Measurements from ENCODE around the gene BDH2. TPM values are rescaled to one million over a fixed set of nuclear protein-coding genes. Genes with fewer than 3 reads are reported as not detected.

BDH2 gene
- total and polyA plus RNA-seq, 2 of the 8 experiments (the other 6 are each of a cell fraction or from before 2014, with no cell fraction given) = 46.0 to 46.2 TPM

- Histone ChIP-seq H3K56ac (replicated peaks; ENCODE audit: insufficient read length, low read depth, low read length) (no peak overlapping the region), H2BK20ac (ENCODE audit: low read length) (no peak overlapping the region), H3K4me3 (ENCODE audit: extremely low read depth in 1 of 4, insufficient read depth in 2 of 4, low read depth in 3 of 4, low read length in 4 of 4) (no peak overlapping the region), H3K27me3 (replicated peaks in 1 of 4; ENCODE audit: control insufficient read depth in 3 of 4, extremely low read depth in 1 of 4, insufficient read depth in 3 of 4, low read length in 3 of 4) (no peaks in the 10 kb centered on the region), H3K79me1 (ENCODE audit: low read depth, low read length) (no peaks in the 10 kb centered on the region), H2BK5ac (ENCODE audit: low read depth, low read length) (no peak overlapping the region), H2BK12ac (ENCODE audit: low read depth, low read length) (no peak overlapping the region), H4K5ac (ENCODE audit: insufficient read length, low read depth, low read length) (no peak overlapping the region), H3K36me3 (ENCODE audit: control insufficient read depth in 2 of 4, insufficient read depth in 4 of 4, low read length in 3 of 4) (peaks cover 0 to 18% (median 10%) of the 10 kb centered on the region in 4 experiments; a peak in 5 of 8 replicates), H4K20me1 (replicated peaks in 1 of 2; ENCODE audit: control insufficient read depth in 1 of 2, insufficient read depth in 2 of 2, low read length in 2 of 2) (no peaks in the 10 kb centered on the region), H3K14ac (ENCODE audit: insufficient read length) (no peak overlapping the region), H2BK15ac (ENCODE audit: low read length) (no peak overlapping the region), H3K4ac (replicated peaks; ENCODE audit: insufficient read length, low read depth, low read length) (no peak overlapping the region), H3K23me2 (ENCODE audit: low read depth, low read length) (no peaks in the 10 kb centered on the region), H3K18ac (ENCODE audit: extremely low read depth, low read length) (no peak overlapping the region), H3K4me2 (ENCODE audit: insufficient read depth in 1 of 2, low read depth in 2 of 2, low read length in 2 of 2) (no peak overlapping the region), H3K9me3 (ENCODE audit: insufficient read depth in 2 of 2, low read depth in 1 of 2, low read length in 1 of 2) (no peaks in the 10 kb centered on the region), H4K91ac (replicated peaks; ENCODE audit: insufficient read length, low read length) (no peak overlapping the region), H3K79me2 (ENCODE audit: control insufficient read depth in 1 of 2, insufficient read depth in 2 of 2, low read length in 2 of 2) (no peaks in the 10 kb centered on the region), H2AK5ac (ENCODE audit: low read depth, low read length) (no peak overlapping the region), H2BK120ac (replicated peaks; ENCODE audit: low read depth, low read length) (no peak overlapping the region), H3K9ac (replicated peaks in 1 of 4; ENCODE audit: extremely low read depth in 1 of 4, low read depth in 3 of 4, low read length in 3 of 4) (no peak overlapping the region), H2AFZ (ENCODE audit: low read length) (no peak overlapping the region), H4K8ac (ENCODE audit: extremely low read depth, insufficient read depth, low read length) (no peak overlapping the region), H3K23ac (ENCODE audit: insufficient read length) (no peak overlapping the region), H3K27ac (ENCODE audit: low read depth, low read length) (no peak overlapping the region), H3K4me1 (replicated peaks in 1 of 4; ENCODE audit: control insufficient read depth in 3 of 4, insufficient read depth in 4 of 4, low read length in 3 of 4) (no peaks in the 10 kb centered on the region)
- ChIA-PET POLR2A (ENCODE audit: partially characterized antibody) (no interaction called here), CTCF (ENCODE audit: partially characterized antibody) (interaction anchor here (1.8 kb wide), 1 partner anchor 26 kb away, joined by 4 read pairs; the partner anchor contains the start of gene BDH2)
- WGBS, 2 experiments (ENCODE audit: extremely low coverage in 1 of 2, insufficient coverage in 1 of 2, insufficient read length in 1 of 2, insufficient replicate concordance in 2 of 2, low coverage in 1 of 2, low lambda C conversion rate in 2 of 2, missing lambda C conversion rate in 1 of 2) = 89% methylated on average over 3 of the region's 3 CpGs; no CpG with 5 or more reads in 1 of the 2 experiments
- DNase-seq (ENCODE audit: low read depth in 1 of 2, low spot score in 2 of 2) (no peak), FAIRE-seq (no peak)
- TF ChIP-seq CTCF (IDR thresholded peaks at IDR 0.05; ENCODE audit: control extremely low read depth in 1 of 3, insufficient read depth in 1 of 3, low read depth in 1 of 3, low read length in 3 of 3) (no peak), PHF8 (conservative IDR thresholded peaks at IDR 0.05; ENCODE audit: low read depth, low read length) (no peak), EGR1 (IDR thresholded peaks at IDR 0.05; ENCODE audit: borderline replicate concordance, low read depth, low read length) (no peak), SP1 (IDR thresholded peaks at IDR 0.05; ENCODE audit: low read depth, low read length) (no peak), GABPA (IDR thresholded peaks at IDR 0.05; ENCODE audit: borderline replicate concordance, insufficient read depth, low read length) (no peak), POLR2A (IDR thresholded peaks at IDR 0.05; ENCODE audit: control extremely low read depth in 1 of 2, low read depth in 2 of 2, low read length in 2 of 2) (no peak), KDM5A (IDR thresholded peaks at IDR 0.05; ENCODE audit: low read length) (no peak), SIN3A (conservative IDR thresholded peaks at IDR 0.05 in 1 of 2, IDR thresholded peaks at IDR 0.05 in 1 of 2; ENCODE audit: low read depth in 1 of 2, low read length in 2 of 2) (no peak), BRCA1 (IDR thresholded peaks at IDR 0.05; ENCODE audit: low read depth, low read length) (no peak), ATF2 (IDR thresholded peaks at IDR 0.05; ENCODE audit: low read length) (no peak)
Measured at GRCh38 chr4:103126126-103126525, 26.5 kb upstream of the BDH2 start.
